ENCODE measurements around the gene IQSEC1. TPM values are rescaled to one million over a fixed set of nuclear protein-coding genes. Genes with fewer than 3 reads are reported as not detected.
A peak's percentile ranks its signal among the peaks of the same experiment; 100 is the strongest.

Gene IQSEC1
- total RNA-seq, 4 donors from 2014 or later: 56.1 to 99.5 (median 78.2) TPM

GRCh38 chr3:12995389-12996180 lies 77.6 kb downstream of the IQSEC1 start:
- Histone ChIP-seq H3K36me3 (no peaks in the 10 kb centered on the region), H3K27ac (replicated peaks in 1 of 4) (peak overlapping the region; percentile 88 to 92 (median 90)), H3K9me3 (no peaks in the 10 kb centered on the region), H3K4me1 (peaks cover 33 to 56% (median 39%) of the 10 kb centered on the region in 4 donors), H3K4me3 (peak overlapping the region in 3 of 4 donors; percentile 78 to 90 (median 86)), H3K27me3 (no peaks in the 10 kb centered on the region)
- TF ChIP-seq CTCF (IDR thresholded peaks at IDR 0.05): no peak
- TF ChIP-seq POLR2AphosphoS5 (IDR thresholded peaks at IDR 0.05): no peak
- TF ChIP-seq EP300 (IDR thresholded peaks at IDR 0.05): no peak
- no peak for TF ChIP-seq POLR2A (IDR thresholded peaks at IDR 0.05; ENCODE audit: low read depth)
- 80% methylated on average over 7 of the region's 10 CpGs for whole genome bisulfite sequencing
- no peak for DNase-seq (ENCODE audit: extremely low spot score)
- intact Hi-C loops (cut with DNase I): loop anchor here (2.0 kb wide), 1 partner anchor 127 kb away; no protein-coding TSS in a partner anchor

GRCh38 chr3:12994607-12995388 lies 78.4 kb downstream of the IQSEC1 start:
- Histone ChIP-seq H3K9me3 (no peaks in the 10 kb centered on the region), H3K27ac (replicated peaks in 1 of 4) (peak overlapping the region; percentile 88 to 92 (median 90)), H3K36me3 (no peaks in the 10 kb centered on the region), H3K4me3 (peak overlapping the region; percentile 78 to 90 (median 84)), H3K4me1 (peaks cover 39 to 64% (median 42%) of the 10 kb centered on the region in 4 donors), H3K27me3 (no peaks in the 10 kb centered on the region)
- TF ChIP-seq CTCF (IDR thresholded peaks at IDR 0.05): peak in 2 of 3 experiments; percentile 88 to 91
- TF ChIP-seq POLR2A (IDR thresholded peaks at IDR 0.05; ENCODE audit: low read depth): peak; percentile 58
- TF ChIP-seq EP300 (IDR thresholded peaks at IDR 0.05): no peak
- peak; percentile 89 to 94 for TF ChIP-seq POLR2AphosphoS5 (IDR thresholded peaks at IDR 0.05)
- DNase-seq (ENCODE audit: extremely low spot score): peak; percentile 96
- intact Hi-C loops (cut with DNase I): loop anchor here (5.0 kb wide), 2 partner anchors 37 to 97 kb away; no protein-coding TSS in a partner anchor
- 2% methylated on average over 17 of the region's 58 CpGs for WGBS

- no peaks in the 10 kb centered on the region for H3K27me3 ChIP-seq
- no CpG with 5 or more reads among the region's 25 CpGs for WGBS
- DNase-seq (ENCODE audit: extremely low spot score): no peak
- H3K27ac ChIP-seq (replicated peaks in 1 of 4): peak overlapping the region; percentile 88 to 92 (median 90)
- peak overlapping the region; percentile 78 to 90 (median 84) for H3K4me3 ChIP-seq
- no peak for TF ChIP-seq POLR2A (IDR thresholded peaks at IDR 0.05; ENCODE audit: low read depth)
- TF ChIP-seq POLR2AphosphoS5 (IDR thresholded peaks at IDR 0.05): peak in 1 of 2 donors; percentile 22
- H3K9me3 ChIP-seq: no peaks in the 10 kb centered on the region
- H3K36me3 ChIP-seq: no peaks in the 10 kb centered on the region
- peaks cover 42 to 68% (median 44%) of the 10 kb centered on the region in 4 donors for H3K4me1 ChIP-seq
- intact Hi-C loops (cut with DNase I): loop anchor here (5.0 kb wide), 2 partner anchors 37 to 97 kb away; no protein-coding TSS in a partner anchor
Observed at GRCh38 chr3:12994357-12994606, 78.9 kb downstream of the IQSEC1 start.

- WGBS: 7% methylated on average over 3 of the region's 114 CpGs
- H3K27me3 ChIP-seq: no peaks in the 10 kb centered on the region
- peaks cover 38 to 64% (median 42%) of the 10 kb centered on the region in 4 donors for H3K4me1 ChIP-seq
- H3K27ac ChIP-seq (replicated peaks in 1 of 4): peak overlapping the region; percentile 88 to 92 (median 90)
- intact Hi-C loops (cut with DNase I): loop anchor here (5.0 kb wide), 2 partner anchors 36 to 96 kb away; no protein-coding TSS in a partner anchor
- no peaks in the 10 kb centered on the region for H3K36me3 ChIP-seq
- no peaks in the 10 kb centered on the region for H3K9me3 ChIP-seq
- no peak for DNase-seq (ENCODE audit: extremely low spot score)
- H3K4me3 ChIP-seq: peak overlapping the region; percentile 78 to 90 (median 84)
- TF ChIP-seq EP300 (IDR thresholded peaks at IDR 0.05) (no peak), POLR2AphosphoS5 (IDR thresholded peaks at IDR 0.05) (no peak), POLR2A (IDR thresholded peaks at IDR 0.05; ENCODE audit: low read depth) (no peak), CTCF (IDR thresholded peaks at IDR 0.05) (no peak)
Observed at GRCh38 chr3:12993517-12994356, 79.5 kb downstream of the IQSEC1 start.
